Upper lobe of left lung (tissue), 6 donors: ENCODE measurements around the gene UACA. TPM values are rescaled to one million over a fixed set of nuclear protein-coding genes. Genes with fewer than 3 reads are reported as not detected.

Experiments
- ATAC-seq, 2 donors: fragments of 200-7000 bp; cut with Tn5 transposase; one replicate each; pipeline ENCODE4 v1.9.1; 2022; ENCODE audit warnings: mild to moderate bottlenecking in 2 of 2, moderate library complexity in 2 of 2; ENCODE audit not compliant: low FRiP score in 2 of 2
- DNase-seq, 2 donors: peaks; one replicate each; pipeline ENCODE4 v3.0.0-alpha.2; 2019 to 2020
- H3K27ac ChIP-seq, 4 donors: fragments of 200-600 bp; sonication (generic); one replicate each; pipeline ENCODE4 v1.5.1; 2016 to 2019
- H3K27me3 ChIP-seq, 4 donors: fragments of 200-600 bp; sonication (generic); one replicate each; pipeline ENCODE4 v1.5.1; 2017 to 2019
- H3K36me3 ChIP-seq, 4 donors: fragments of 200-600 bp; sonication (generic); one replicate each; pipeline ENCODE4 v1.5.1; 2016 to 2019
- H3K4me1 ChIP-seq, 4 donors: fragments of 200-600 bp; sonication (generic); one replicate each; pipeline ENCODE4 v1.5.1; 2018 to 2019
- H3K4me3 ChIP-seq, 4 donors: fragments of 200-600 bp; sonication (generic); one replicate each; pipeline ENCODE4 v1.5.1; 2017 to 2019; ENCODE audit warnings: mild to moderate bottlenecking in 2 of 4, moderate library complexity in 1 of 4
- H3K9me3 ChIP-seq, 4 donors: fragments of 200-600 bp; sonication (generic); one replicate each; pipeline ENCODE4 v1.5.1; 2018 to 2019
- EP300 ChIP-seq, 4 donors: sonication (generic); formaldehyde crosslinking; IDR thresholded peaks; one replicate each; pipeline ENCODE4 v1.5.1; 2017; ENCODE audit warnings: antibody characterized with exemption in 4 of 4, control low read depth in 2 of 4
- POLR2A ChIP-seq, 4 donors: fragments of 450-650 bp; IDR thresholded peaks; one replicate each; pipeline ENCODE4 v1.5.1; 2016 to 2017; ENCODE audit warnings: antibody characterized with exemption in 4 of 4, mild to moderate bottlenecking in 2 of 4
- POLR2AphosphoS5 ChIP-seq, 2 donors: sonication (generic); formaldehyde crosslinking; IDR thresholded peaks; one replicate each; pipeline ENCODE4 v1.5.1; 2017; ENCODE audit warnings: antibody characterized with exemption in 2 of 2
- WGBS, 2 donors: methylation state at CpG; one replicate each; pipeline ENCODE4 v1.1.5; 2017 to 2018; 5-methylcytosine and 5-hydroxymethylcytosine counted together
- total RNA-seq, 6 donors: library from RNA; depleted of rRNA in 4 of 6; stranded (reverse); fragments of >200 nt in 4 of 6; gene quantifications; one replicate each; pipeline versions ENCODE4 v1.1.0 to v1.2.1, GENCODE V29; 2016 to 2021
- TF ChIP-seq, protein P1 (sequence below), 6 experiments: fragments of 450-650 bp in 4 of 6; fragments of 200-600 bp in 2 of 6; sonication (generic) in 2 of 6; IDR thresholded peaks; one replicate each; pipeline ENCODE4 v1.5.1; 2016 to 2019; ENCODE audit warnings: antibody characterized with exemption in 6 of 6
- donor health status: DM: no; HTN: no; CAD: no; lungs with moderate emphysema.
- donor health status: DM: no; HTN: yes; CAD: no; lungs with severe emphysema.

UACA gene
- total RNA-seq, 6 donors from 2014 or later: 23.9 to 83.8 (median 39.0) TPM

DNA sequence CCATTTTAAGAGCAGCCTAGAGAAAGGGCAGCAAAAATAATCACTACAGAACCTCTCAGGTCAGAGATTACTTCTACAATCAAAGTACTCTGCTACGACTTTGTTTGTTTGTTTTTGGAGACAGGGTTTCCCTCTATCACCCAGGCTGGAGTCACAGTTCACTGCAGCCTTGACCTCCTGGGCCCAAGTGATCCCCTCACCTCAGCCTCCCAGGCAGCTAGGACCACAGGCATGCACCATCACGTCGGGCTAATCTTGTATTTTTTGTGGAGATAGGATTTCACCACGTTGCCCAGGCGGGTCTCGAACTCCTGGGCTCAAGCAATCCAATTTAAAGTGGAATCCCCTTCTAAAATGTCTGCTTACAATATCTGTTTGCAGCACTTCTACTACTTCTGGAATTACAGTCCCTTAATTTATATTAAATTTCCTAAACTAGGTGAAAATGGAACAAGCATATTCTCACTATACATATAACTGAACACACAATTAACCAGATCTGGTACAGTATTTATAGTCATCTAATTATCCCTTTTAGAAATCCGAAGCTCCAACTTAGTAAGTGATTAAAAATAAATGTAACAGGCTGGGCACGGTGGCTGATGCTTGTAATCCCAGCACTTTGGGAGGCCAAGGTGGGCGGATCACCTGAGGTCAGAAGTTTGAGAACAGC, 4.4 kb downstream of the UACA start:
- Histone ChIP-seq H3K9me3 (no peaks in the 10 kb centered on the region), H3K36me3 (no peaks in the 10 kb centered on the region), H3K27ac (peak overlapping the region in 2 of 4 donors; percentile 13 to 24), H3K4me1 (peaks cover 3 to 32% (median 15%) of the 10 kb centered on the region in 4 donors), H3K4me3 (no peak overlapping the region), H3K27me3 (peaks cover 0 to 7% (median 1%) of the 10 kb centered on the region in 4 donors)
- DNase-seq: no peak
- 70 to 77% methylated on average over 9 of the region's 9 CpGs for WGBS, 2 donors
- ATAC-seq: no peak
- TF ChIP-seq EP300 (IDR thresholded peaks at IDR 0.05): no peak
- no peak for TF ChIP-seq POLR2A (IDR thresholded peaks at IDR 0.05)

DNA sequence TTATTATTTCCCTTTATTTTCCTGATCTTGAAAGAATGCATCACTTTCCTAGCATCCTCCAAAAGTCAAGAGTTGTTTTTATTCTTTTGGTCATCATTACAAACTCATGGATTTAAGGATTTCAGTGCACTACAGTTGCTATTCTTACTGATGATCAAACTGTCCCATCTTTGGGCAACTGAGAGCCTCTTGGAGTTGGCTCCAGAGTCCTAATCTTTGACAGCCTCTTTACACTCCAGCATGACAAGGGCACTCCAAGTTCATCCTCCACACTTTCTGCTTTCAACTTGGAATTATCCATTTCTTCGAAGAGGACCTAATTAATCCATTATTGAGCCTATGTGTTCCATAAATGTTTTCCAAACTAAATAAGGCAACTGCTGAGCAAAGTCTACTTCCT, 5.7 kb downstream of the UACA start:
- Histone ChIP-seq H3K36me3 (no peaks in the 10 kb centered on the region), H3K27ac (no peak overlapping the region), H3K27me3 (peaks cover 0 to 4% (median under 1%) of the 10 kb centered on the region in 4 donors), H3K4me3 (no peak overlapping the region), H3K4me1 (peaks cover 10 to 35% (median 14%) of the 10 kb centered on the region in 4 donors), H3K9me3 (no peaks in the 10 kb centered on the region)
- DNase-seq (no peak), ATAC-seq (no peak)
- WGBS, 2 donors: 57 to 88% methylated on average over 1 of the region's 1 CpG
- TF ChIP-seq POLR2A (IDR thresholded peaks at IDR 0.05): no peak
- no peak for TF ChIP-seq EP300 (IDR thresholded peaks at IDR 0.05)
- no peak for TF ChIP-seq POLR2AphosphoS5 (IDR thresholded peaks at IDR 0.05)
- TF ChIP-seq, protein P1, sequence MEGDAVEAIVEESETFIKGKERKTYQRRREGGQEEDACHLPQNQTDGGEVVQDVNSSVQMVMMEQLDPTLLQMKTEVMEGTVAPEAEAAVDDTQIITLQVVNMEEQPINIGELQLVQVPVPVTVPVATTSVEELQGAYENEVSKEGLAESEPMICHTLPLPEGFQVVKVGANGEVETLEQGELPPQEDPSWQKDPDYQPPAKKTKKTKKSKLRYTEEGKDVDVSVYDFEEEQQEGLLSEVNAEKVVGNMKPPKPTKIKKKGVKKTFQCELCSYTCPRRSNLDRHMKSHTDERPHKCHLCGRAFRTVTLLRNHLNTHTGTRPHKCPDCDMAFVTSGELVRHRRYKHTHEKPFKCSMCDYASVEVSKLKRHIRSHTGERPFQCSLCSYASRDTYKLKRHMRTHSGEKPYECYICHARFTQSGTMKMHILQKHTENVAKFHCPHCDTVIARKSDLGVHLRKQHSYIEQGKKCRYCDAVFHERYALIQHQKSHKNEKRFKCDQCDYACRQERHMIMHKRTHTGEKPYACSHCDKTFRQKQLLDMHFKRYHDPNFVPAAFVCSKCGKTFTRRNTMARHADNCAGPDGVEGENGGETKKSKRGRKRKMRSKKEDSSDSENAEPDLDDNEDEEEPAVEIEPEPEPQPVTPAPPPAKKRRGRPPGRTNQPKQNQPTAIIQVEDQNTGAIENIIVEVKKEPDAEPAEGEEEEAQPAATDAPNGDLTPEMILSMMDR (IDR thresholded peaks at IDR 0.05): no peak

DNA sequence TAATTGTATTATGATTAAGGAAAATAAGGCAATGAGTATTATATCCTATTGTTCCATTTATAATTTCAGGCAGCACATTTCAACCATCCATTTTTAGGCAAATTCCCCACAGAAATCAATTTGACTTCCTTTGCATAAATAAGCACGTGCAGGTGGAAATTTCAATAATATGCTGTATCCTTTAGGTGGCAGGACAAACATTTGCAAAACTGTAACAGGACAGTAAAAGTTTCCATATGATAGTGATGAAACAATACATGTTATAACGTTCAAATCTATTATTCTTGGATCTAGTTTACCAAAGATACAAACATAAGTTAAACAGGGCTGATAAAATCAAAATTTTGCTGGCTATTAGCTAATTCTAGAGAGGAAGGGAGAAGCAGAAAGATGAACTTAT, 8.5 kb downstream of the UACA start:
- TF ChIP-seq EP300 (IDR thresholded peaks at IDR 0.05): no peak
- TF ChIP-seq, protein P1 (IDR thresholded peaks at IDR 0.05): no peak
- TF ChIP-seq POLR2A (IDR thresholded peaks at IDR 0.05): no peak
- no peak for TF ChIP-seq POLR2AphosphoS5 (IDR thresholded peaks at IDR 0.05)
- Histone ChIP-seq H3K27ac (peak overlapping the region in 1 of 4 donors; percentile 13), H3K9me3 (no peaks in the 10 kb centered on the region), H3K4me3 (no peak overlapping the region), H3K4me1 (peaks cover 23 to 56% (median 26%) of the 10 kb centered on the region in 4 donors), H3K36me3 (no peaks in the 10 kb centered on the region), H3K27me3 (no peaks in the 10 kb centered on the region)
- DNase-seq (no peak), ATAC-seq (no peak)
- 49 to 53% methylated on average over 2 of the region's 2 CpGs for whole genome bisulfite sequencing, 2 donors

DNA sequence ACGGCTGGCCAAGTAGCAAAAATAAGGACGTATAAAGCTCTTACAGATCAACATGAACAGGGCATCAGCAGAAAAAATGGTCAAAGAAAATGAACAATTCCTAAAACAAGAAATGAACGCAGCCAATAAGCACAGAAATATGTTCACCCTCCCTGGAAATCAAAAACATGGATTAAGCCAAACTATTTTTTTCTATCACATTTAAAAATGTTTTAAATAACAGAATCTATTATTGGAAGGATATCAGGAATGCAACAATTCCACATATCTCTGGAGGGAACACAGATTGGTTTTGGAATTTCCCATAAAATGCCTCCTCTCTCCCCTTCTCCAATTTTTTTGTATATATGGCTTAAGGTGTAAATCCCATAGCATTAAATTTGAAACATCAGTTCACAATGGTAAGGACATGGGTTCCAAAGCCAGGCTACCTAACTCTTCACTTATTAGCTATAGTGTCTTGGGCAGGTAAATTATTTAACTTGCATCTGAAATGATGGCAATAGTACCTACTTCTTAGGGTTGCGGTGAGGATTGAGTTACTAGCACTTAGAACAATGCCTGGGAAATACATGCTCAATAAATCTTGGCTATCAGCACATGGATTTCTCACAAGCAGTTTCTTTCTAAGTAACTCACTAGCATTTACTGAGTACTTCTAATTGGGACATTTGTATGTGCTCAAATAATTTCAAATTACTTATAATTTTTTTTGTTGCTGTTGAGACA, 10.1 kb downstream of the UACA start:
- WGBS, 2 donors: 60 to 74% methylated on average over 4 of the region's 4 CpGs
- ATAC-seq (no peak), DNase-seq (no peak)
- H3K27me3 ChIP-seq: no peaks in the 10 kb centered on the region
- no peaks in the 10 kb centered on the region for H3K9me3 ChIP-seq
- no peak overlapping the region for H3K27ac ChIP-seq
- TF ChIP-seq POLR2A (IDR thresholded peaks at IDR 0.05) (no peak), POLR2AphosphoS5 (IDR thresholded peaks at IDR 0.05) (no peak), EP300 (IDR thresholded peaks at IDR 0.05) (no peak)
- TF ChIP-seq, protein P1 (IDR thresholded peaks at IDR 0.05): no peak
- H3K4me1 ChIP-seq: peaks cover 27 to 54% (median 30%) of the 10 kb centered on the region in 4 donors
- no peak overlapping the region for H3K4me3 ChIP-seq
- no peaks in the 10 kb centered on the region for H3K36me3 ChIP-seq

DNA sequence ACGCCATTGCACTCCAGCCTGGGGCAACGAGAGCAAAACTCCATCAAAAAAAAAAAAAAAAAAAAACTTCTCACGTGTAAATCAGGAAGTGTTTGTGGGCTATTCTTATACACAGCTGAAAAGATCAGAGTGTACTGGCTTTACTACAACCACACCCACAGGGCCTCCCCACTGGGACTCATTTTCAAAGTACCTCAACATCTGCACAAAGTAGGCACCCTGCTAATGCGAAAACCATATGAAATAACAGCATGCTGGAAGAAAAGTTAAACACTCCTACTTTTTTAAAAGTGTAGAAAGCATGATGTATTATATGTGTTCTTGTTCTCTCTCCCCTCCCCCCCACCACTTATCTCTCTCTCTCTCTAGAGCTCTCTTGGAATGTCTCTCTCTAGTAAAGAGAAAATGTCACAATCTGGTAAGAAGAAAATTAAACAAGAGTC, 11.1 kb downstream of the UACA start:
- Histone ChIP-seq H3K9me3 (no peaks in the 10 kb centered on the region), H3K27me3 (no peaks in the 10 kb centered on the region), H3K36me3 (no peaks in the 10 kb centered on the region), H3K4me1 (peaks cover 32 to 53% (median 34%) of the 10 kb centered on the region in 4 donors), H3K4me3 (no peak overlapping the region), H3K27ac (peak overlapping the region in 2 of 4 donors; percentile 50 to 72)
- ATAC-seq (peak in 1 of 2 donors; percentile 75), DNase-seq (peak in 1 of 2 donors; percentile 30)
- TF ChIP-seq POLR2AphosphoS5 (IDR thresholded peaks at IDR 0.05): no peak
- TF ChIP-seq POLR2A (IDR thresholded peaks at IDR 0.05): no peak
- TF ChIP-seq, protein P1 (IDR thresholded peaks at IDR 0.05): no peak
- peak in 2 of 4 donors; percentile 43 to 44 for TF ChIP-seq EP300 (IDR thresholded peaks at IDR 0.05)
- 46 to 47% methylated on average over 4 of the region's 4 CpGs for WGBS, 2 donors
